Measurements from ENCODE around the gene ZNF285. TPM values are rescaled to one million over a fixed set of nuclear protein-coding genes. Genes with fewer than 3 reads are reported as not detected.

The ZNF285 gene
- total RNA-seq: under 1 TPM; 0.16 to 0.22 TPM
- 1.1 TPM for polyA plus RNA-seq (2013, experiment 1 of 2)
- 1.0 TPM for polyA plus RNA-seq (2013, experiment 2 of 2)
- 0.09 to 7.7 (median 1.6) reads per million in 172 experiments for total RNA-seq

DNA sequence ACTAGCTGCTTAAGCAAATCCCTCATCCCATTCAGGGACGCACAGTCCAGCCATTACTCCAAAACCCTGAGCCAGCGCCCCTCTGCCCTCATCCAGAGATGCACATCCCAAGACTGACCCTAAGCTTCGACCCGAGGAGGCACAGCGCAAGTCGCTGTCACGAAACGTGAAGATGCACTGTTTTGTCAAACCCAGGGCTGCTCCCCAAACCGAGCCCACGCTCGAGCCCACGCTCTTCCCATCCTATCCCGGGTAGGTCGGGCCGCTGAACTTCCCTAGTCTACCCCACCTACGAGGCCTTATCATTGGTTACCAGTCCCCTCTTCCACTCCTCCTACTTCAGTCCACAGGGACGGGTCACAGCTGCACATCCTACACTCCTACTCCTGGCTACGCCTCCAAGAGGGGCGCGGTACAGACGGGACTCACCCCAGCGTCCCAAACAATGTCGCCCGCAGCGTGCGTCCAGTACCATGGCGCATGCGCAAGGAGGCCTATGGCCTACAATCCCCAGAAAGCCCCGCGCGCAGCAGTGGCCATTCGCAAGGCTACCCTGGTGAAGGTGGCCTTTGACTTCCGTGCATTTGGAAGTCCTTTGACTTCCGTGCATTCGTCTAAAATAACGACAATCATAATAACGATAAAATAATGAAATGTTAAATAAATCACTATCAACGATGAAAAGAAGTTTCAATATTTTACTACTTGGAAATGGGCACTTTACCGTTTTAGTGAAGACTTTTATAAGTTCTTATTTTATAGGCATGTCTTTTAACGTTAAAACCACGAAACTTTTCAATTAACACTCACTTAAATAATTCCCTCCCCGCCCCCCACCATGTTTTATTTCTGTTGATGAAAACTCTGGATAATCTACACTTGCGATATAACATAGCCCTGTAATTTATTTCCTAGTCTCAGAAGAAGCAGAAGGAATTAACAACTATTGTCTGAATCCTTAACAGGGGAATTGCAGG is at the start of gene ZNF285:
Gene ZNF285, minus strand, starts transcription at position 470 of the 977 bp plus-strand sequence. CDS start 4,395 bp downstream, outside the sequence.
- CTCF ChIA-PET: no interaction called here
- peaks cover 30% of the 10 kb centered on the region in 2 experiments for H3K9me3 ChIP-seq (ENCODE audit: control insufficient read depth in 1 of 2, insufficient read depth in 1 of 2, low read length in 2 of 2)
- TF ChIP-seq, protein P1, sequence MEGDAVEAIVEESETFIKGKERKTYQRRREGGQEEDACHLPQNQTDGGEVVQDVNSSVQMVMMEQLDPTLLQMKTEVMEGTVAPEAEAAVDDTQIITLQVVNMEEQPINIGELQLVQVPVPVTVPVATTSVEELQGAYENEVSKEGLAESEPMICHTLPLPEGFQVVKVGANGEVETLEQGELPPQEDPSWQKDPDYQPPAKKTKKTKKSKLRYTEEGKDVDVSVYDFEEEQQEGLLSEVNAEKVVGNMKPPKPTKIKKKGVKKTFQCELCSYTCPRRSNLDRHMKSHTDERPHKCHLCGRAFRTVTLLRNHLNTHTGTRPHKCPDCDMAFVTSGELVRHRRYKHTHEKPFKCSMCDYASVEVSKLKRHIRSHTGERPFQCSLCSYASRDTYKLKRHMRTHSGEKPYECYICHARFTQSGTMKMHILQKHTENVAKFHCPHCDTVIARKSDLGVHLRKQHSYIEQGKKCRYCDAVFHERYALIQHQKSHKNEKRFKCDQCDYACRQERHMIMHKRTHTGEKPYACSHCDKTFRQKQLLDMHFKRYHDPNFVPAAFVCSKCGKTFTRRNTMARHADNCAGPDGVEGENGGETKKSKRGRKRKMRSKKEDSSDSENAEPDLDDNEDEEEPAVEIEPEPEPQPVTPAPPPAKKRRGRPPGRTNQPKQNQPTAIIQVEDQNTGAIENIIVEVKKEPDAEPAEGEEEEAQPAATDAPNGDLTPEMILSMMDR (IDR thresholded peaks at IDR 0.05): no peak
- H3K4me3 ChIP-seq (ENCODE audit: low read length): peak within 1 kb of the TSS; percentile 59
- no peaks in the 10 kb centered on the region for H3K36me3 ChIP-seq (ENCODE audit: insufficient read depth, low read length)
- Mint-ChIP-seq H3K9me3 (peaks cover 10% of the 10 kb centered on the region), H3K4me3 (peak within 1 kb of the TSS; percentile 93), H3K27me3 (peaks cover 5% of the 10 kb centered on the region), H3K27ac (no peak within 1 kb of the TSS), H3K4me1 (ENCODE audit: low read depth) (peaks cover 11% of the 10 kb centered on the region), H3K36me3 (ENCODE audit: low read depth) (peaks cover 66% of the 10 kb centered on the region)
- peak; percentile 86 for ATAC-seq (ENCODE audit: poor library complexity)
- intact Hi-C loops (cut with DNase I, micrococcal nuclease): loop anchor here in 1 of 2 experiments (5.0 kb wide), 1 partner anchor 101 kb away; the partner anchor contains the start of gene ZNF180
- H3K27ac ChIP-seq (ENCODE audit: low read depth in 1 of 2, low read length in 2 of 2): no peak within 1 kb of the TSS
- no peaks in the 10 kb centered on the region for H3K27me3 ChIP-seq (ENCODE audit: control insufficient read depth in 1 of 2, insufficient read depth in 2 of 2, low read length in 2 of 2)
- H3K4me1 ChIP-seq (ENCODE audit: insufficient read depth, low read length): peaks cover 8% of the 10 kb centered on the region
- POLR2A ChIA-PET: no interaction called here
- peak; percentile 30 to 84 (median 60) for DNase-seq

DNA sequence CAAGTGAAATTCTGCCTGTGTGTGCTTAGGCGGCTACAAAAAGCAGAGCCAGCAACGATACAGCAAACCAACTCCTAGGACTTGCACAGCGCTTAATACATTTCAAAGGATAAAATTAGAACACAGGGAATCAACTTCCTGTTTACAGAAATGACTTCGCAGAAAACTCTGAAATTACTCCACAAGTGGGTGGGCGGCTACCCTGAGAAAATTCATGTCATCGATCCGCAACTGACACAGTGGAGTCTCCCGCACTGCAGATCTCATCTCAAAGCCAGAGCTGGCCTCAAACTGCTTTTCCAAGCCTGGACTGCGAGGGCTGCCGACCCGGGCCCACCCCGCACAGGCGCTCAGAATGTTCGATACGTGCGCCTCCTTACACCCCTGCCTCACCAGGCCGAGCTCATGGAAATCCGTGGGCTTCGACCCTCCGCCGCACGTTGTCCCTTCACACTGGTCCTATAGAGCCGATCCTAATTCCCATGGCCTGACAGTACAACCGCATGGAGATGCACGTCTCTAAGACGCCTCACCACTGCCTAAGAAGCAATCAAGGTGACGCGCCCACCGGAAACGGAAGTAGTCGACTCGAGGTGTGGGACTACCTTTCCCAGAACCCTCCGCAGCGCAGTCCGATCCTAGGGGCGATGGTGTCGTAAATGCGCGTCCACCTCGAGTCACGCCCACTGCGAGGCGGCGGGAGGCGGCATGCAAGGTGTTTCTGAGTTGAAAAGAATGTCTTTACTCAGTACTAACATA is 46.7 kb upstream of the ZNF285 start, which contains the start of gene ZNF229:
Gene ZNF229, minus strand, starts transcription at position 557 of the 759 bp plus-strand sequence. CDS start 5,625 bp downstream, outside the sequence.
- Histone ChIP-seq H3K27me3 (ENCODE audit: control insufficient read depth in 1 of 2, insufficient read depth in 2 of 2, low read length in 2 of 2) (peaks cover 0 to 4% of the 10 kb centered on the region in 2 experiments), H3K4me1 (ENCODE audit: insufficient read depth, low read length) (peaks cover 9% of the 10 kb centered on the region), H3K9me3 (ENCODE audit: control insufficient read depth in 1 of 2, insufficient read depth in 1 of 2, low read length in 2 of 2) (peaks cover 39 to 88% of the 10 kb centered on the region in 2 experiments), H3K36me3 (ENCODE audit: insufficient read depth, low read length) (no peaks in the 10 kb centered on the region), H3K27ac (ENCODE audit: low read depth in 1 of 2, low read length in 2 of 2) (no peak within 1 kb of the TSS), H3K4me3 (ENCODE audit: low read length) (peak within 1 kb of the TSS; percentile 47)
- TF ChIP-seq, protein P1 (IDR thresholded peaks at IDR 0.05): no peak
- ATAC-seq (ENCODE audit: poor library complexity): peak; percentile 96
- peak; percentile 24 to 80 (median 55) for DNase-seq
- Mint-ChIP-seq H3K9me3 (peaks cover 40% of the 10 kb centered on the region), H3K4me3 (peak within 1 kb of the TSS; percentile 89), H3K36me3 (ENCODE audit: low read depth) (peaks cover 94% of the 10 kb centered on the region), H3K4me1 (ENCODE audit: low read depth) (peaks cover 13% of the 10 kb centered on the region), H3K27ac (no peak within 1 kb of the TSS), H3K27me3 (peaks cover 14% of the 10 kb centered on the region)
- ChIA-PET CTCF (no interaction called here), POLR2A (no interaction called here)
- intact Hi-C loops (cut with DNase I, micrococcal nuclease): no loop called here

DNA sequence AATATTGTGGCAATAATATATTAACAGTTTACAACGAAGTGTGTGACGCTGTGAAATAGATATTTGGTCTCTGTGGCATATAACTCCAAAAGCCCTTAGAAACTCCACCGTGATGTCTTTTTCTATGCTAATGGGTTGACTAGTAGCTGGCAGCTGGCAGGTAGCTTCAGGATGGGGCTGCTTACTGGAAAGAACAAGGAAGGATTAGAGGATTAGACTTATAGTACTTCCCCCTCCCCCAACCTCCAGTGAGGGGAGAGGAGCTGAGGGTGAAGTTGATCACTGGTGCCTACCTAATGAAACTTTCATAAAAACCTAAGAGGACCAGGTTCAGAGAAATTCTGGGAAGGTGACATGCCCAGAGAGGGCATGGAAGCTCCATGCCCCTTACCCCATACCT is 37.0 kb upstream of the ZNF285 start:
- no peak overlapping the region for H3K27ac Mint-ChIP-seq
- peaks cover 23% of the 10 kb centered on the region for H3K9me3 Mint-ChIP-seq
- peaks cover 81% of the 10 kb centered on the region for H3K36me3 Mint-ChIP-seq (ENCODE audit: low read depth)
- CTCF ChIA-PET: no interaction called here
- intact Hi-C loops (cut with DNase I, micrococcal nuclease): no loop called here
- Histone ChIP-seq H3K9me3 (ENCODE audit: control insufficient read depth in 1 of 2, insufficient read depth in 1 of 2, low read length in 2 of 2) (peaks cover 24 to 74% of the 10 kb centered on the region in 2 experiments), H3K27ac (ENCODE audit: low read depth in 1 of 2, low read length in 2 of 2) (no peak overlapping the region), H3K27me3 (ENCODE audit: control insufficient read depth in 1 of 2, insufficient read depth in 2 of 2, low read length in 2 of 2) (no peaks in the 10 kb centered on the region), H3K4me3 (ENCODE audit: low read length) (no peak overlapping the region), H3K4me1 (ENCODE audit: insufficient read depth, low read length) (no peaks in the 10 kb centered on the region), H3K36me3 (ENCODE audit: insufficient read depth, low read length) (no peaks in the 10 kb centered on the region)
- no peak for DNase-seq
- no peak for ATAC-seq (ENCODE audit: poor library complexity)
- no peaks in the 10 kb centered on the region for H3K27me3 Mint-ChIP-seq
- H3K4me3 Mint-ChIP-seq: no peak overlapping the region
- H3K4me1 Mint-ChIP-seq (ENCODE audit: low read depth): no peaks in the 10 kb centered on the region
- POLR2A ChIA-PET: no interaction called here
- TF ChIP-seq, protein P1 (IDR thresholded peaks at IDR 0.05): no peak

Data from CD4-positive, alpha-beta T cell (primary cell).